CD4-positive, alpha-beta T cell treated with Interleukin-1 beta for 1 hour (primary cell): ENCODE data around the gene EPHB4.
"Not testable (repeated sequence)": the region's sequence is repeated elsewhere in the genome, so short reads cannot be mapped to it uniquely, and the experiment has no call there.

Source experiments
- DNase-seq, 2 donors: peaks; one replicate each; pipeline ENCODE4 v3.0.0-alpha.2; 2020 to 2022

The EPHB4 gene

GRCh38 chr7:100827330-100828226 lies at the start of gene EPHB4:
Gene EPHB4, minus strand, starts transcription at chr7:100827523. Its CDS starts 493 bp downstream, at chr7:100827030.
- no peak for DNase-seq

- DNase-seq, result peak; percentile 22 to 31
These were observed 48.0 kb upstream of the EPHB4 start for GRCh38 chr7:100875356-100875751.

- peak; percentile 97 to 98 for DNase-seq
These were observed 47.4 kb upstream of the EPHB4 start, which contains the start of gene SRRT for GRCh38 chr7:100874577-100875355. Gene SRRT, plus strand, starts transcription at chr7:100875103. Its CDS starts 488 bp downstream, at chr7:100875591.

- no peak for DNase-seq
These were observed 46.9 kb upstream of the EPHB4 start for GRCh38 chr7:100874300-100874576.

GRCh38 chr7:100873599-100874299 lies 46.4 kb upstream of the EPHB4 start:
- no peak for DNase-seq

GRCh38 chr7:100867776-100868485 lies 40.6 kb upstream of the EPHB4 start:
- no peak for DNase-seq

- peak; percentile 45 to 56 for DNase-seq
These were observed 39.9 kb upstream of the EPHB4 start, which contains the start of gene TRIP6 for GRCh38 chr7:100867040-100867775. Gene TRIP6, plus strand, starts transcription at chr7:100867387. Its CDS starts 111 bp downstream, at chr7:100867498.

GRCh38 chr7:100866729-100867039 lies 39.4 kb upstream of the EPHB4 start:
- DNase-seq, result no peak

- DNase-seq, result peak; percentile 29 to 31
These were observed 38.8 kb upstream of the EPHB4 start for GRCh38 chr7:100865938-100866728.

GRCh38 chr7:100865372-100865911 lies 38.1 kb upstream of the EPHB4 start:
- no peak for DNase-seq

- DNase-seq, result no peak
These were observed 37.0 kb upstream of the EPHB4 start for GRCh38 chr7:100864263-100864845.

GRCh38 chr7:100863406-100863950 lies 36.2 kb upstream of the EPHB4 start:
- DNase-seq, result no peak

- DNase-seq, result no peak
These were observed 34.3 kb upstream of the EPHB4 start for GRCh38 chr7:100861616-100861985.

- no peak for DNase-seq
These were observed 33.6 kb upstream of the EPHB4 start for GRCh38 chr7:100860702-100861615.

GRCh38 chr7:100859856-100860255 lies 32.5 kb upstream of the EPHB4 start:
- DNase-seq, result no peak

GRCh38 chr7:100856871-100857282 lies 29.6 kb upstream of the EPHB4 start:
- DNase-seq, result no peak

GRCh38 chr7:100855515-100855914 lies 28.2 kb upstream of the EPHB4 start:
- no peak for DNase-seq

- DNase-seq, result not testable (repeated sequence)
These were observed 27.6 kb upstream of the EPHB4 start for GRCh38 chr7:100854899-100855298.
